OCI-LY7 (cell line): ENCODE data around the gene CMTM7.

Source experiments
- CTCF ChIP-seq: fragments of 200-600 bp; sonication (generic); conservative IDR thresholded peaks from 2 replicates; pipeline ENCODE4 v1.5.1; 2014; ENCODE audit warnings: mild to moderate bottlenecking, antibody characterized with exemption, low read length, moderate library complexity, mixed read lengths
- EZH2phosphoT487 ChIP-seq: fragments of 200-600 bp; sonication (generic); IDR thresholded peaks from 2 replicates; pipeline ENCODE4 v1.6.1; 2018; ENCODE audit warnings: low read depth, borderline replicate concordance, mild to moderate bottlenecking, mixed run types, antibody characterized with exemption, low read length, moderate library complexity, mixed read lengths

- no peak for TF ChIP-seq CTCF
- TF ChIP-seq EZH2phosphoT487 = no peak
Observed at GRCh38 chr3:32391643-32392535, at the start of gene CMTM7.
